Endodermal cell (in vitro differentiated cells): ENCODE data around the gene TAGLN2. TPM values are rescaled to one million over a fixed set of nuclear protein-coding genes. Genes with fewer than 3 reads are reported as not detected.

Experiments used
- DNase-seq: peaks from one replicate; pipeline ENCODE4 v3.0.0-alpha.2; 2017
- H3K27ac ChIP-seq: 2 replicates; pipeline ENCODE4 v1.5.1; 2013; ENCODE audit warnings: mild to moderate bottlenecking, low read depth, low read length, moderate library complexity
- H3K27me3 ChIP-seq: 2 replicates; pipeline ENCODE4 v1.6.1; 2013; ENCODE audit warnings: mild to moderate bottlenecking, low read length, moderate library complexity; ENCODE audit not compliant: insufficient read depth, control insufficient read depth, poor library complexity, severe bottlenecking
- H3K36me3 ChIP-seq: 2 replicates; pipeline ENCODE4 v1.7.0; 2013; ENCODE audit warnings: mild to moderate bottlenecking, low read length, moderate library complexity; ENCODE audit not compliant: control insufficient read depth, insufficient read depth
- H3K4me1 ChIP-seq: one replicate; pipeline ENCODE4 v1.7.0; 2013; ENCODE audit warnings: low read length; ENCODE audit not compliant: control insufficient read depth, insufficient read depth
- H3K4me3 ChIP-seq: 2 replicates; pipeline ENCODE4 v1.5.1; 2013; ENCODE audit warnings: mild to moderate bottlenecking, low read length, moderate library complexity
- H3K9ac ChIP-seq: 2 replicates; pipeline ENCODE4 v1.6.1; 2013; ENCODE audit warnings: mild to moderate bottlenecking, low read length, moderate library complexity; ENCODE audit not compliant: poor library complexity, severe bottlenecking; ENCODE audit errors: extremely low read depth
- H3K9me3 ChIP-seq: 2 replicates; pipeline ENCODE4 v1.6.1; 2013; ENCODE audit warnings: mild to moderate bottlenecking, low read length, moderate library complexity; ENCODE audit not compliant: control insufficient read depth
- H3K27ac Mint-ChIP-seq: 2 replicates; pipeline ENCODE4 v1.8.0; 2020; ENCODE audit warnings: mixed read lengths
- H3K27me3 Mint-ChIP-seq: 2 replicates; pipeline ENCODE4 v1.8.0; 2021; ENCODE audit warnings: mild to moderate bottlenecking, mixed read lengths; ENCODE audit not compliant: insufficient read depth
- H3K36me3 Mint-ChIP-seq: 2 replicates; pipeline ENCODE4 v1.8.0; 2020; ENCODE audit warnings: low read depth, mixed read lengths
- H3K4me1 Mint-ChIP-seq: 2 replicates; pipeline ENCODE4 v1.8.0; 2020; ENCODE audit warnings: mixed read lengths
- H3K4me3 Mint-ChIP-seq: 2 replicates; pipeline ENCODE4 v1.8.0; 2020; ENCODE audit warnings: mild to moderate bottlenecking, moderate library complexity, mixed read lengths
- H3K9me3 Mint-ChIP-seq: 2 replicates; pipeline ENCODE4 v1.8.0; 2020; ENCODE audit warnings: mild to moderate bottlenecking, mixed read lengths
- CTCF ChIP-seq: fragments of 200-600 bp; sonication (generic); conservative IDR thresholded peaks from 2 replicates; pipeline ENCODE4 v1.5.0; 2021; ENCODE audit warnings: antibody characterized with exemption, mild to moderate bottlenecking
- WGBS, 2 experiments: methylation state at CpG; one replicate each; pipeline versions ENCODE4 v1.1.5 to v1.1.7; 2013; ENCODE audit warnings: missing lambda C conversion rate in 2 of 2, mixed read lengths in 1 of 2; ENCODE audit not compliant: insufficient coverage in 1 of 2, insufficient read length in 1 of 2; 5-methylcytosine and 5-hydroxymethylcytosine counted together
- total RNA-seq, 2 donors: library from RNA; stranded (reverse); fragmentation: NEBNext Ultra II Directional in 1 of 2; extraction: Animal tissue kit (Norgen Biotek cat#: 25700) in 1 of 2; gene quantifications; 2 replicates in 1 of 2; 3 replicates in 1 of 2; pipeline ENCODE4 v1.2.1, GENCODE V29; 2021

The TAGLN2 gene
- total RNA-seq, 2 donors from 2014 or later: 136 to 221 TPM

GRCh38 chr1:159879977-159880376 is 45.3 kb downstream of the TAGLN2 start:
- no peak overlapping the region for H3K27ac ChIP-seq
- H3K27me3 Mint-ChIP-seq: peaks cover 9% of the 10 kb centered on the region
- WGBS, 2 experiments: 90 to 100% methylated on average over 2 to 4 of the region's 4 CpGs
- H3K4me1 Mint-ChIP-seq: no peaks in the 10 kb centered on the region
- no peak overlapping the region for H3K27ac Mint-ChIP-seq
- H3K9ac ChIP-seq: no peak overlapping the region
- no peaks in the 10 kb centered on the region for H3K36me3 ChIP-seq
- no peaks in the 10 kb centered on the region for H3K27me3 ChIP-seq
- no peaks in the 10 kb centered on the region for H3K36me3 Mint-ChIP-seq
- DNase-seq: no peak
- no peaks in the 10 kb centered on the region for H3K9me3 Mint-ChIP-seq
- H3K4me3 Mint-ChIP-seq: no peak overlapping the region
- TF ChIP-seq CTCF: no peak
- H3K9me3 ChIP-seq: no peaks in the 10 kb centered on the region
- H3K4me1 ChIP-seq: no peaks in the 10 kb centered on the region
- H3K4me3 ChIP-seq: no peak overlapping the region

DNA sequence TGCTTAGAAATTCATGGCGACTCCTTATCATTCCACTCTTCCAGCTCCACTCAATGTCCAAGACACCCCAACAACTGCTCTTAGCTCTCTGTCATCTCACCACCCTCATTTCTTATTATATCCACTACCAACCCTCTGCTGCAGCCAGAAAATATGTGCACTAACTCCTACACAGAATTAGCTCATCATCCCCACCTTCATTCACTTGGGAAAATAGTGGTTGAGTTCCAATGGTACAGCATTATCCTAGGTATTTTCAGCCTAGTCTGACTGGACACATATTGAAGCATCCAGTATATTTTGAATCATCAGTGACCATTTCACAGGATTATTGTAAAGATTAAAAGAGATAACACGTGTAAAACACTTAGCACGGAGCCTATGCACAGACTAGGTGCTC is 46.2 kb downstream of the TAGLN2 start:
- Histone ChIP-seq H3K4me1 (no peaks in the 10 kb centered on the region), H3K27ac (no peak overlapping the region), H3K27me3 (no peaks in the 10 kb centered on the region), H3K4me3 (no peak overlapping the region), H3K9ac (no peak overlapping the region), H3K9me3 (no peaks in the 10 kb centered on the region), H3K36me3 (no peaks in the 10 kb centered on the region)
- no peaks in the 10 kb centered on the region for H3K9me3 Mint-ChIP-seq
- TF ChIP-seq CTCF: no peak
- 82 to 94% methylated on average over 3 of the region's 3 CpGs for WGBS, 2 experiments
- no peak for DNase-seq
- H3K4me3 Mint-ChIP-seq: no peak overlapping the region
- peaks cover 9% of the 10 kb centered on the region for H3K27me3 Mint-ChIP-seq
- no peak overlapping the region for H3K27ac Mint-ChIP-seq
- no peaks in the 10 kb centered on the region for H3K4me1 Mint-ChIP-seq
- H3K36me3 Mint-ChIP-seq: no peaks in the 10 kb centered on the region

- no peaks in the 10 kb centered on the region for H3K4me1 Mint-ChIP-seq
- 95 to 100% methylated on average over 3 to 6 of the region's 6 CpGs for WGBS, 2 experiments
- Histone ChIP-seq H3K27ac (no peak overlapping the region), H3K27me3 (no peaks in the 10 kb centered on the region), H3K4me3 (no peak overlapping the region), H3K9ac (no peak overlapping the region), H3K4me1 (no peaks in the 10 kb centered on the region), H3K9me3 (no peaks in the 10 kb centered on the region), H3K36me3 (no peaks in the 10 kb centered on the region)
- DNase-seq: no peak
- H3K27me3 Mint-ChIP-seq: peaks cover 11% of the 10 kb centered on the region
- no peaks in the 10 kb centered on the region for H3K36me3 Mint-ChIP-seq
- no peak overlapping the region for H3K4me3 Mint-ChIP-seq
- H3K9me3 Mint-ChIP-seq: no peaks in the 10 kb centered on the region
- H3K27ac Mint-ChIP-seq: no peak overlapping the region
- TF ChIP-seq CTCF: no peak
These were observed 47.4 kb downstream of the TAGLN2 start for GRCh38 chr1:159877695-159878444.
